ENCODE data around the gene EEF1AKMT4.
A peak's percentile ranks its signal among the peaks of the same experiment; 100 is the strongest.

Gene EEF1AKMT4

GRCh38 chr3:184249412-184250166 is at the start of gene EEF1AKMT4:
Gene EEF1AKMT4, plus strand, starts transcription at chr3:184249672. Its CDS starts 23 bp downstream, at chr3:184249695.
- DNase-seq, result peak; percentile 28 to 95 (median 86)

DNA sequence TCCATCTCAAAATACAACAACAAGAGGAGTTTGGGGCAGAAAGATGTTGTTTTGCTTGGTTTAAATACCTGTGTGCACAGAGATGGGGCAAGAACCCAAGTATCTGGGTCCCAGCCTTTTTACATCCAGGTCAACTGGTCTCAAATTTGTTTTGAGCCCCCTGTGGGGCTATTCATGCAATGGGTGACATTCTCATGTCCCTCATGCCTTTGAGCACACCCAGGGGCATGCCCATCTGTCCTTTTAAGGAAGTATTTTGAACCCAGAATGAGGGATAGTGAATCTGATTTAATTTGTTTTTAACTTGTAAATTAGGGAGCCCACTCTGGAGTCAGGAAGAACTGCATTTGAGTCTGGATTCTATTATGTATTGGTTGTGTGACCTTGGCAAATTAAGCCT is 48.6 kb upstream of the EEF1AKMT4 start:
- no peak for DNase-seq

DNA sequence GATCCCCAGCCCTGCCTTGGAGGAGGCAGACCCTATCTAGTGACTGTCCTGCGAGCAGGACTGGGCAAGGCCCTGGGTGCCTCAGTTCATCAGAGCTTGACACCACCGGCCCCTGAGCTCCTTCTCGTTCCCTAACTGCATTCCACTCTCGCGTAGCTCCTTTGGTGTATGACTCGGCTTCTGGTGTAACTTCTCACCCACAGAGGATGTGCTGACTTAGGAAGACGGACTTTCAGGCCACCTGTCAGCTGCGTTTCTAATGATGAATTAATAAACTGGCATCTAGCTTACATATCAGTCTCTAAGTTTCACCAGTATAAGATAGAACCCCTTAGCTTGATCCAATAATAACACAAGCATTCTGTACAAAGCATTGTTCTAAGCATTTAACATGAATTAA is 45.9 kb upstream of the EEF1AKMT4 start:
- no peak for DNase-seq

GRCh38 chr3:184209146-184209923 is 40.1 kb upstream of the EEF1AKMT4 start:
- DNase-seq, result no peak

- DNase-seq, result no peak
Measured at GRCh38 chr3:184211297-184211696, 38.2 kb upstream of the EEF1AKMT4 start.

DNA sequence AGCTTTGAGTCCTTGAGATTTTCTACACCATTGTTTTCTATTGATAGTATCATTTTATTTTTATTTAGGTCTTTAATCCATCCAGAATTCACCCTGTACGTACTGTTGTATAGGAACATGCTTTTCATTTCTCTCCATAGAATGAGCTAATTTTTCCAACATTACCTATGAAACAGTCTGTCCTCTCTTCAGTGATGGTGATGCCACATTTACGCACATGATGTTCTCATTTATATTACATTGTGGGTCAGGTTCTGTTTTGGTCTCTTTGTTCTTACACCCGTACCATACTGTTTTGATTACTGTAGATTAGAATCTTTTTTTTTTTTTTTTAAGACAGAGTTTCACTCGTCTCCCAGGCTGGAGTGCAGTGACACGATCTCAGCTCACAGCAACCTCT is 37.8 kb upstream of the EEF1AKMT4 start:
- DNase-seq, result no peak

DNA sequence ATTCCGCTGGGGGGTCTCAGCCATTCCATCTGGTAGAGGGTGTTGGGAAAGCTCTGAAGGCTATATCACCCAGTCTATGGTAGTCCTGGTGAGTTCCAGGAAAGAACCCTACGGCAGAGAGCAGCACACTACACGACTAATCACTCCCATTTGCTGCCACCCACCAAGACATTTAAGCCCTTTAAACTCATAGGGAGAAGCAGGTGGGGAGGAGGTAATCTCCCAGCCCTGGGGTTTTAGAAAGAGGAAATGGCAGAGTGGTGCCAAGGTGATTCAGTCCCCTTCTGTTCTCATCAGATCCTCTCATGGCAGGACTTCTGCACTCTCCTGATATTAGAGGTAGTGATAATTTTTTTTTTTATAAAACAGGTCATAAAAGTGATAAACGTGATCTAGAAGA is 30.7 kb upstream of the EEF1AKMT4 start:
- DNase-seq, result no peak

DNA sequence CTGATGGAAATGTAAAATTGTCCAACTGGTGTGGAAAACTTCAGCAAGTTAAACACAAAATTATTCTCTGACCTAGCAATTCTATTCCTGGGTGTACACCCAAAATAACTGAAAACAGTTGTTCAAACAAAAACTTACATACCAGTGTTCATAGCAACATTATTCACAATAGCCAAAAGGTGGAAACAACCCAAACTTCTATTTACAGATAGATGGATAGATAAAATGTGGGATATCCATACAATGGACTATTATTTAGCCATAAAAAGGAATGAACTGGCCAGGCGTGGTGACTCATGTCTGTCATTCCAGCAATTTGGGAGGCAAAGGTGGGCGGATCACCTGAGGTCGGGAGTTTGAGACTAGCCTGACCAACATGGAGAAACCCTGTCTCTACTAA is 27.0 kb upstream of the EEF1AKMT4 start:
- no peak for DNase-seq

- no peak for DNase-seq
Measured at GRCh38 chr3:184223946-184224345, 25.5 kb upstream of the EEF1AKMT4 start.

- DNase-seq, result peak in 1 of 56 donors; percentile 4
Measured at GRCh38 chr3:184227481-184227935, 22.0 kb upstream of the EEF1AKMT4 start.

DNA sequence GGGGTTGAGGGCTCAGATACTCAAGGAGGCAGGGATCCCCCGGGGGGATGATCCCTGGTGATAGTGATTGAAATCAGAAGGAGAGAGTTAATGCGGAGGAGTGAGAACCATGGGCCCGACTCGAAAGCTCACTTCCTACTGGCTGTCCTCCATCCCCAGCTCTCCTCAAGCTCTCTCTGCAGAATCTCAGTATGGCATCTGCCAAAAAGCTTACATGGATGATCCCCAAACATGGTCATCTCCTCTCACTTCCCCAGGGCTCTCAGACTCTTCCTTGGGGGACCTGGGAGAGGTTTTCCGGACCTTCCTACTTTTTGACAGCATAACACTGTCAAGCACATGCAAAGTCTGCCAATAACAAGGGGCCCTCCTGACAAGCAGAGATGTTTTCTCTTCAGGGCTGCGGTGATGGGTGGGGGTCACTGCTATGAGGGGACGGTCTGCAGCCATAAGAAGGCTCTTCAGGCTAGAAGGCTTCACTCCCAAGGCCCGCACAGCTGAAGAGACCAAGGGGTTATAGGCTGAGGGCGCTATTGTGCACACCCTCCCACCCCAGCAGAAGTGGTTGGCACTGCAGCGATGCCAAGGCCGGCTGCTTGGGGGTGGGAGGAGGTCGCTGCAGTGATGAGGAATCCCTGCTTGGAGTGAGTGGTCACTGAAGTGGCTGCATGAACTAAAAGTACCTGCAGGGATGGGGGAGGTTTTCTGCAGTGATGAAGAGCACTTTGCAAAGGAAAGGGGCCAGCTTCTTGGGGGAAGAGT is 20.9 kb upstream of the EEF1AKMT4 start:
- no peak for DNase-seq

DNA sequence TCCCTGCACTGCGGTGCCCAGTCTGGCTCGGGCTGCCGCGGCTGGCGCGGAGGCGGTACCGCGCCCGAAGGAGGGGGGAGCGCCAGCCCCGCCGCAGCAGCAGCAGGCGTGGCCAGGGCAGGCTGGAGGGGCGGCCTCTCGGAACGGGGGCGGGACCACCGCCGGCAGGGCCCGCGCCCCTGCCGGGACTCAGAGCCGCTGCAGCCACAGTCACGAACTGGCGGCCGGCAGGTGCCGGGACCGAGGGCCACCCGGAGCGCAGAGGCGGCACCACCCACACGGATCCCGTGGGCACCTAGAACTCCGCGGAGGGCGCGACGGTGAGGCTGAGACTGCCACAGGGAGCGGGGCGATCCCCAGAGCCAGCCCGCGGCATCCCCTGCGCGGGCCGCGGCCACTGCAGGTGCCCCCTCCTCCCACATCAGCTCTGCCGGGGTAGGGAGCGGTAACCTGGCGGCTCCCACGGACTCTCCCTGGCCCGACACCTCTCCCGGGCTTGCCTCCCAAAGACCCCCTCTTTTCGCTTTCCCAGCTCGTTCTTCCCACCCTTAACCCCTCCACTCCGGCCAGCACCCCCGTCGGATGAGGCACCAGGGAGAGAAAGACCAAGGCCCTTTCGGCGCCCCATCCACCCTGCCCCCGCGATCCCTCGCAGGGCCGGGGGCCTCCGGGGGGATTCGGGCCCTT is 19.9 kb upstream of the EEF1AKMT4 start, which contains the start of gene VWA5B2:
TSS of gene VWA5B2 (plus strand) at position 192 of the 687 bp plus-strand sequence. CDS start 944 bp downstream, outside the sequence.
- peak in 24 of 56 donors; percentile 5 to 58 (median 29) for DNase-seq

DNA sequence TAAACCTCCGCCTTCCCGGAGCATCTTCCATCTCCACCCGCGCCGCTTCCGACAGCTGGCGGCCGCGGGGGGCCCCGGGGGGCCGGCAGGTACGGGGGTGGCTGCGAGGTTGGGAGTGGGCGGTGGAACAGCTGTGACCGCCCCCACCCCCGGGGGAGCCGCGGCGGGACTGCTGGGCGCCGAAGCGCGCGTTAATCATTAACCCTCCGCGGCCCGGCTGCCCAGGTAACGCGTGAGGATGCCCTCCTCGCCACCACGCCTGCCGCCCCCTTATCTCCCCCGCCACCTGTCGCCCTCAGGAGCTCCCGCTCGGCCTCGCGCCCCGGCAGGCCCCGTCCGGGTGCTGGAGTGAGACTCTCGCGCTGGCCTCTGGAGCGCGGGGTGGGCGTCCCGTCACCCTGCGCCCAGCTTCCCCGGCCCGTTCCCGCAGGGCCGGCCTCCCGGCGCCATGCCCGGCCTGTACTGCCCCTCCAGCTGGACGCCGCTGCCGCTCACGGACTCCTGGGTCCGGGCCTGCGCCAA is 19.3 kb upstream of the EEF1AKMT4 start:
- DNase-seq, result peak in 2 of 56 donors; percentile 8 to 17

- DNase-seq, result peak in 1 of 56 donors; percentile 12
Measured at GRCh38 chr3:184230603-184231528, 18.6 kb upstream of the EEF1AKMT4 start.

DNA sequence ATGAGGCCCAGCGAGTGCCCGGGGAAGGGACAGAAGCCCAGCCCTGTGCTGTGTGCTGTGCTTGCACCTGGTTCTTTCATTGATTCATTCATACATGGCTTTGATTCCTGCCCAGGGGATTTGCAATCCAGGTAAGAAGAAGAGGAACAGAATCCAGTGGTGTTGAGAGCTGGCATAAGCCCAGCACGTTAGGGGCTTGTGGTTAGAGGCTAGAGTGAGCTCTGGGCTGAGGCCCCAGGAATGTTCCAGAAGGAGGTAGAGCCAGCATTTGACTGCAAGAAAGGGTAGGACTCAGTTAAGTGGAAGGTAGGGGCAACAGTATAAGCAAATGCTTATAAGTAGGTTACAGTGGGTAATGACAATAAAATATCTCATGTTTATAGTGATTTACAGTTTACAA is 17.8 kb upstream of the EEF1AKMT4 start:
- peak in 1 of 56 donors; percentile 13 for DNase-seq

GRCh38 chr3:184233127-184233843 is 16.2 kb upstream of the EEF1AKMT4 start:
- no peak for DNase-seq

DNA sequence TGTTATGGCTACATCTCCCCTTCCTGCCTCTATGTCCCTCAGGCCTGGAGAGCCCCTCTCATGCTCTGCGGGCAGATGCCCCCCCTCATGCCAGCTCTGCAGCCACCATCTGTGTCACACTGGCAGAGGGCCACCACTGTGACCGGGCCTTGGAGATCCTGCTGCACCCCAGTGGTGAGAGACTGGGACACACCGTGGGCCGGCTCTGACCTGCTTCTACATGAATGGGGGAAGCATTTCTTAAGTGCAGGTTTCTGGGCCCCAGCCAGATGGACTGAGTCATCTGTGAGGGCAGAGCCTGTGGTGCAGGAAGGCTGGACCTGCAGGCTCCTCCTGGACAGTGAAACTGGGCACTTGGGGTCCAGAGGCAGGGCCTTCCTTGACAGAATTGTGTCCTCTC is 15.2 kb upstream of the EEF1AKMT4 start:
- peak in 29 of 56 donors; percentile 10 to 69 (median 37) for DNase-seq

GRCh38 chr3:184234671-184235380 is 14.6 kb upstream of the EEF1AKMT4 start:
- no peak for DNase-seq
